HCT116 (cell line): ENCODE measurements around the gene THAP9. TPM values are rescaled to one million over a fixed set of nuclear protein-coding genes. Genes with fewer than 3 reads are reported as not detected.
A peak's percentile ranks its signal among the peaks of the same experiment; 100 is the strongest.

ENCODE experiments used
- ATAC-seq: fragments of 200-7000 bp; cut with Tn5 transposase; 2 replicates; pipeline ENCODE4 v1.9.1; 2020; ENCODE audit warnings: mild to moderate bottlenecking, moderate library complexity
- BruUV-seq: library from RNA; stranded (reverse); fragments of 400-500 nt; replicated peaks from 2 replicates; lab custom pipeline; 2021; lab: Mats Ljungman, UMichigan
- CTCF ChIA-PET: fragments of 300-600 bp; sonication (Branson Sonifier 250); formaldehyde crosslinking; loops from one replicate; lab custom pipeline; 2021; ENCODE audit warnings: antibody characterized with exemption; lab: Charles Lee
- POLR2A ChIA-PET: fragments of 300-600, 350-600 bp; sonication (Branson Sonifier 250); formaldehyde crosslinking; loops from one replicate; lab custom pipeline; 2021; ENCODE audit warnings: antibody characterized with exemption; lab: Charles Lee
- RAD21 ChIA-PET, 2 experiments: fragments of 300-600 bp; sonication (Branson Sonifier 250); formaldehyde crosslinking; loops; one replicate each; lab custom pipeline; 2023; ENCODE audit warnings: low total read pairs in 2 of 2; ENCODE audit not compliant: uncharacterized antibody in 2 of 2, unreplicated experiment in 2 of 2, low non-redundant PET in 1 of 2; lab: Charles Lee
- DNase-seq: peaks from one replicate; pipeline ENCODE4 v3.0.0-alpha.2; 2010; ENCODE audit warnings: low read depth, low spot score
- H2AFZ ChIP-seq: fragments of 200-600 bp; shearing (Covaris generic), sonication (generic); 2 replicates; pipeline ENCODE4 v1.6.1; 2017; ENCODE audit warnings: low read depth, mixed run types, mixed read lengths, antibody characterized with exemption, low read length; ENCODE audit not compliant: poor library complexity, severe bottlenecking
- H3K27ac ChIP-seq: 2 replicates; pipeline ENCODE4 v1.5.1; 2012; ENCODE audit warnings: low read depth, low read length
- H3K27me3 ChIP-seq: fragments of 200-600 bp; sonication (generic); 2 replicates; pipeline ENCODE4 v1.6.1; 2016; ENCODE audit warnings: mixed run types, low read length, mixed read lengths; ENCODE audit not compliant: insufficient read depth
- H3K36me3 ChIP-seq, 2 experiments: fragments of 200-500 bp in 1 of 2; fragments of 200-600 bp in 1 of 2; sonication (Bioruptor generic) in 1 of 2; sonication (generic) in 1 of 2; 2 replicates each; pipeline versions ENCODE4 v1.5.1 to v1.6.1; 2014 to 2016; ENCODE audit warnings: low read length in 2 of 2, inconsistent platforms in 1 of 2, mixed read lengths in 1 of 2, mixed run types in 1 of 2; ENCODE audit not compliant: insufficient read depth in 2 of 2, control insufficient read depth in 1 of 2
- H3K4me1 ChIP-seq, 2 experiments: fragments of 200-600 bp in 1 of 2; sonication (generic) in 1 of 2; 2 replicates each; pipeline versions ENCODE4 v1.5.1 to v1.6.1; 2012 to 2017; ENCODE audit warnings: low read length in 2 of 2, inconsistent platforms in 1 of 2, mild to moderate bottlenecking in 1 of 2, mixed read lengths in 1 of 2, mixed run types in 1 of 2, moderate library complexity in 1 of 2; ENCODE audit not compliant: insufficient read depth in 2 of 2, control insufficient read depth in 1 of 2
- H3K4me2 ChIP-seq: fragments of 200-600 bp; sonication (generic); 2 replicates; pipeline ENCODE4 v1.6.1; 2017; ENCODE audit warnings: mixed run types, low read length, mixed read lengths
- H3K4me3 ChIP-seq, 2 experiments: fragments of 200-600 bp in 1 of 2; sonication (generic) in 1 of 2; replicated peaks in 1 of 2; 2 replicates each; pipeline ENCODE4 v1.5.1; 2011 to 2016; ENCODE audit warnings: low read length in 2 of 2, control low read depth in 1 of 2, low read depth in 1 of 2, mild to moderate bottlenecking in 1 of 2, mixed read lengths in 1 of 2, mixed run types in 1 of 2
- H3K79me2 ChIP-seq: fragments of 200-600 bp; sonication (generic); 2 replicates; pipeline ENCODE4 v1.6.1; 2017; ENCODE audit warnings: mild to moderate bottlenecking, mixed run types, low read length, moderate library complexity, mixed read lengths; ENCODE audit not compliant: insufficient read depth
- H3K9ac ChIP-seq: fragments of 200-600 bp; sonication (generic); 2 replicates; pipeline ENCODE4 v1.6.1; 2016; ENCODE audit warnings: low read length, mixed read lengths
- H3K9me2 ChIP-seq: fragments of 200-600 bp; sonication (generic), shearing (Covaris generic); 2 replicates; pipeline ENCODE4 v1.6.1; 2017; ENCODE audit warnings: mixed run types, mild to moderate bottlenecking, moderate library complexity; ENCODE audit not compliant: insufficient read depth
- H3K9me3 ChIP-seq, 2 experiments: fragments of 200-500 bp in 1 of 2; fragments of 200-600 bp in 1 of 2; sonication (Bioruptor generic) in 1 of 2; sonication (generic) in 1 of 2; 2 replicates each; pipeline ENCODE4 v1.6.1; 2014 to 2017; ENCODE audit warnings: low read length in 2 of 2, mixed read lengths in 2 of 2, inconsistent platforms in 1 of 2, low read depth in 1 of 2, mild to moderate bottlenecking in 1 of 2, mixed run types in 1 of 2, moderate library complexity in 1 of 2; ENCODE audit not compliant: control insufficient read depth in 1 of 2, insufficient read depth in 1 of 2
- H4K20me1 ChIP-seq: fragments of 200-600 bp; sonication (generic), shearing (Covaris generic); 2 replicates; pipeline ENCODE4 v1.6.1; 2017; ENCODE audit warnings: mixed run types, mild to moderate bottlenecking, moderate library complexity; ENCODE audit not compliant: insufficient read depth
- CBX3 ChIP-seq: IDR thresholded peaks from 2 replicates; pipeline ENCODE4 v1.6.1; 2012; ENCODE audit warnings: low read depth
- CEBPB ChIP-seq: IDR thresholded peaks from 2 replicates; pipeline ENCODE4 v1.6.1; 2012; ENCODE audit warnings: low read depth
- FOSL1 ChIP-seq: IDR thresholded peaks from 2 replicates; pipeline ENCODE4 v1.6.1; 2012; ENCODE audit warnings: low read depth
- POLR2AphosphoS5 ChIP-seq: IDR thresholded peaks from 2 replicates; pipeline ENCODE4 v1.6.1; 2011; ENCODE audit warnings: mild to moderate bottlenecking, low read depth, low read length, moderate library complexity
- RAD21 ChIP-seq: IDR thresholded peaks from 2 replicates; pipeline ENCODE4 v1.6.1; 2012; ENCODE audit warnings: low read depth, mild to moderate bottlenecking
- SIN3A ChIP-seq: IDR thresholded peaks from 2 replicates; pipeline ENCODE4 v1.6.1; 2012; ENCODE audit warnings: low read depth
- SP1 ChIP-seq: IDR thresholded peaks from 2 replicates; pipeline ENCODE4 v1.6.1; 2012; ENCODE audit warnings: low read depth
- SRF ChIP-seq: IDR thresholded peaks from 2 replicates; pipeline ENCODE4 v1.6.1; 2012; ENCODE audit warnings: low read depth
- TCF7L2 ChIP-seq: IDR thresholded peaks from 2 replicates; pipeline ENCODE4 v1.7.0; 2011; ENCODE audit warnings: borderline replicate concordance, inconsistent platforms; ENCODE audit not compliant: insufficient read depth, insufficient read length; ENCODE audit errors: extremely low read depth
- ZNF274 ChIP-seq: fragments of 200-500 bp; sonication (Bioruptor generic); IDR thresholded peaks from 2 replicates; pipeline ENCODE4 v1.6.1; 2014; ENCODE audit warnings: mild to moderate bottlenecking, low read depth, low read length, inconsistent platforms
- intact Hi-C: fragments of 100-400 bp; cut with micrococcal nuclease; formaldehyde crosslinking; loops from 2 replicates; pipeline ENCODE4 v1.10.0; 2022
- total RNA-seq: library from RNA; stranded (reverse); gene quantifications from one replicate; pipeline ENCODE4 v1.2.1, GENCODE V29; 2021; ENCODE audit not compliant: unreplicated experiment
- TF ChIP-seq, protein P1 (sequence below): IDR thresholded peaks from 2 replicates; pipeline ENCODE4 v1.6.1; 2011; ENCODE audit warnings: mild to moderate bottlenecking, low read length, moderate library complexity; ENCODE audit not compliant: insufficient replicate concordance; ENCODE audit errors: extremely low read depth
- TF ChIP-seq, protein P2 (sequence below), 3 experiments: fragments of 200-600 bp in 1 of 3; sonication (generic) in 1 of 3; IDR thresholded peaks in 2 of 3; conservative IDR thresholded peaks in 1 of 3; 2 replicates each; pipeline ENCODE4 v1.5.1; 2012 to 2017; ENCODE audit warnings: low read depth in 2 of 3, low read length in 2 of 3, antibody characterized with exemption in 1 of 3, borderline replicate concordance in 1 of 3, control low read depth in 1 of 3, mild to moderate bottlenecking in 1 of 3, mixed read lengths in 1 of 3, mixed run types in 1 of 3, moderate library complexity in 1 of 3; ENCODE audit not compliant: insufficient read depth in 1 of 3
- TF ChIP-seq, protein P3 (sequence below): IDR thresholded peaks from 2 replicates; pipeline ENCODE4 v1.6.1; 2012
- TF ChIP-seq, protein P4 (sequence below): IDR thresholded peaks from 2 replicates; pipeline ENCODE4 v1.6.1; 2012

The THAP9 gene
- total RNA-seq, 1 experiment from 2014 or later = 6.4 TPM

DNA sequence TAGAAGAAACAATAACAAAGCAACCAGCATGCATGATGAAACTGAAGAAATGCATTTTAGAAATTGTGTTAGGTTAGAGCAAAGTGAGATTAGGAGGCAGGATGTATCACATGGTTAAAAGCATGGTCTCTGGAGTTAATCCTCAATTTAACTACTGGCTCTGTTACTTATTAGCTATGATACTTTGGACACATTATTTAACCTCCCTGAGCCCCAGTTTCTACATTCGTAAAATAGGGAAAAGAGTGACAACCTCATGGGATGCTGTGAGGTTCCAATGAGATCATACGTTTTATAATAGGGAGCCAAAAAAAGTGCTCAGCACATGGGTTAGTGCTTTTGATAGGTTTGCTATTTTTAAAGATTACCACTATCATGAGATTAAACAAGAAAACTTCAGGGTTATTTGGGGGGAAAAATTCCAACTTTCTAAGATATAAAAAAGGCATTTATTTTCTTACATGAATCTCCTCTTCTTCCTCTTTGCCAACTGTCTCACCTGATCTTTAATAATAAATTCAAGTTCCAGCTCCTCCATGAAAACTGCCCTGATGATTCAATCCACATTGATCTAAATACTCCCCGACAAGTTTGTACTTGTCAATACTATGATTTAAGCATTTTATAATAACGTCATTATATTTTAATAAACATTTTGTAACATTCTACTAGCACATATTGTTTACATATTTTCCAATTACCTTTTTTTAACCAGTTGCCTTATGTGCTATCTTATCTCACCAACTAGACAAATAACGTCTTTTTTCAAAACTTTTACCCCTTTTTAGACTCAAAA lies 14.2 kb upstream of the THAP9 start:
- peaks cover 94% of the 10 kb centered on the region for H3K79me2 ChIP-seq
- no TSS peak for BruUV-seq
- no peak overlapping the region for H3K27ac ChIP-seq
- H2AFZ ChIP-seq = no peak overlapping the region
- H3K36me3 ChIP-seq = no peaks in the 10 kb centered on the region
- H3K4me1 ChIP-seq = peaks cover 3 to 12% of the 10 kb centered on the region in 2 experiments; a peak in 3 of 4 replicates
- no peak overlapping the region for H3K4me3 ChIP-seq
- H3K27me3 ChIP-seq = no peaks in the 10 kb centered on the region
- POLR2A ChIA-PET = interaction anchor here (1.2 kb wide), 1 partner anchor 14 kb away, joined by 3 read pairs; the partner anchor contains the start of gene THAP9
- intact Hi-C loops = no loop called here
- H3K9me3 ChIP-seq = no peaks in the 10 kb centered on the region
- no peak overlapping the region for H3K4me2 ChIP-seq
- no peak for TF ChIP-seq CEBPB
- no peak for TF ChIP-seq POLR2AphosphoS5
- TF ChIP-seq ZNF274 = no peak
- CTCF ChIA-PET = interaction anchor here (1.5 kb wide), 1 partner anchor 34 kb away, joined by 3 read pairs; no protein-coding TSS in a partner anchor
- H3K9ac ChIP-seq = no peak overlapping the region
- RAD21 ChIA-PET = no interaction called here
- ATAC-seq (no peak), DNase-seq (no peak)
- H4K20me1 ChIP-seq = 0 out of 2 replicates have a peak, but pooled peaks cover 6% of the 10 kb centered on the region
- no peaks in the 10 kb centered on the region for H3K9me2 ChIP-seq

DNA sequence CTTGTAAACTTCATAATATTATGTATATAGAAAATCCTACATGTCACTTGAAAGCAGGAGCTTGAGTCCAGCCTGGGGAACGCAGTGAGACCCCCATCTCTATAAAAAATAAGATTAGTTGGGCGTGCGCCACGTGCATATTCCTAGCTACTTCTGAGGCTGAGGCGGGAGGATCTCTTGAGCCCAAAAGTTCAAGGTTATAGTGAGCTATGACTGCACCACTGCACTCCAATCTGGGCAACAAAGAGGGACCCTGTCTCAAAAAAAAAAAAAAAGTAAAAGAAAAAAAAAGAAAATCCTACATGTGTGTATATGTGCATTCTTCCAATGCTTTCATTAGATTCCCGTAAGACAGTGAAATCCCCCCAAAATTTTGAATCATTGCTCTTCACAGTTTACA lies 11.2 kb upstream of the THAP9 start:
- Histone ChIP-seq H3K9ac (peak overlapping the region; percentile 91), H3K4me2 (peak overlapping the region; percentile 82)
- no TSS peak for BruUV-seq
- TF ChIP-seq, protein P1, sequence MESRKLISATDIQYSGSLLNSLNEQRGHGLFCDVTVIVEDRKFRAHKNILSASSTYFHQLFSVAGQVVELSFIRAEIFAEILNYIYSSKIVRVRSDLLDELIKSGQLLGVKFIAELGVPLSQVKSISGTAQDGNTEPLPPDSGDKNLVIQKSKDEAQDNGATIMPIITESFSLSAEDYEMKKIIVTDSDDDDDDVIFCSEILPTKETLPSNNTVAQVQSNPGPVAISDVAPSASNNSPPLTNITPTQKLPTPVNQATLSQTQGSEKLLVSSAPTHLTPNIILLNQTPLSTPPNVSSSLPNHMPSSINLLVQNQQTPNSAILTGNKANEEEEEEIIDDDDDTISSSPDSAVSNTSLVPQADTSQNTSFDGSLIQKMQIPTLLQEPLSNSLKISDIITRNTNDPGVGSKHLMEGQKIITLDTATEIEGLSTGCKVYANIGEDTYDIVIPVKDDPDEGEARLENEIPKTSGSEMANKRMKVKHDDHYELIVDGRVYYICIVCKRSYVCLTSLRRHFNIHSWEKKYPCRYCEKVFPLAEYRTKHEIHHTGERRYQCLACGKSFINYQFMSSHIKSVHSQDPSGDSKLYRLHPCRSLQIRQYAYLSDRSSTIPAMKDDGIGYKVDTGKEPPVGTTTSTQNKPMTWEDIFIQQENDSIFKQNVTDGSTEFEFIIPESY = no peak
- TF ChIP-seq ZNF274 = no peak
- TF ChIP-seq, protein P2, sequence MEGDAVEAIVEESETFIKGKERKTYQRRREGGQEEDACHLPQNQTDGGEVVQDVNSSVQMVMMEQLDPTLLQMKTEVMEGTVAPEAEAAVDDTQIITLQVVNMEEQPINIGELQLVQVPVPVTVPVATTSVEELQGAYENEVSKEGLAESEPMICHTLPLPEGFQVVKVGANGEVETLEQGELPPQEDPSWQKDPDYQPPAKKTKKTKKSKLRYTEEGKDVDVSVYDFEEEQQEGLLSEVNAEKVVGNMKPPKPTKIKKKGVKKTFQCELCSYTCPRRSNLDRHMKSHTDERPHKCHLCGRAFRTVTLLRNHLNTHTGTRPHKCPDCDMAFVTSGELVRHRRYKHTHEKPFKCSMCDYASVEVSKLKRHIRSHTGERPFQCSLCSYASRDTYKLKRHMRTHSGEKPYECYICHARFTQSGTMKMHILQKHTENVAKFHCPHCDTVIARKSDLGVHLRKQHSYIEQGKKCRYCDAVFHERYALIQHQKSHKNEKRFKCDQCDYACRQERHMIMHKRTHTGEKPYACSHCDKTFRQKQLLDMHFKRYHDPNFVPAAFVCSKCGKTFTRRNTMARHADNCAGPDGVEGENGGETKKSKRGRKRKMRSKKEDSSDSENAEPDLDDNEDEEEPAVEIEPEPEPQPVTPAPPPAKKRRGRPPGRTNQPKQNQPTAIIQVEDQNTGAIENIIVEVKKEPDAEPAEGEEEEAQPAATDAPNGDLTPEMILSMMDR (IDR thresholded peaks at IDR 0.05 in 2 of 3, conservative IDR thresholded peaks at IDR 0.05 in 1 of 3; ENCODE audit: borderline replicate concordance in 1 of 3, insufficient read depth in 1 of 3, low read depth in 2 of 3, low read length in 2 of 3) = no peak
- TF ChIP-seq POLR2AphosphoS5 = no peak
- TF ChIP-seq, protein P3, sequence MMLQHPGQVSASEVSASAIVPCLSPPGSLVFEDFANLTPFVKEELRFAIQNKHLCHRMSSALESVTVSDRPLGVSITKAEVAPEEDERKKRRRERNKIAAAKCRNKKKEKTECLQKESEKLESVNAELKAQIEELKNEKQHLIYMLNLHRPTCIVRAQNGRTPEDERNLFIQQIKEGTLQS = no peak
- TF ChIP-seq SRF = no peak
- TF ChIP-seq CBX3 = no peak
- no peak for TF ChIP-seq FOSL1
- TF ChIP-seq SIN3A = no peak
- no peak for TF ChIP-seq TCF7L2
- no peak for TF ChIP-seq RAD21
- TF ChIP-seq, protein P4, sequence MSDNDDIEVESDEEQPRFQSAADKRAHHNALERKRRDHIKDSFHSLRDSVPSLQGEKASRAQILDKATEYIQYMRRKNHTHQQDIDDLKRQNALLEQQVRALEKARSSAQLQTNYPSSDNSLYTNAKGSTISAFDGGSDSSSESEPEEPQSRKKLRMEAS = no peak
- TF ChIP-seq SP1 = no peak

More for the DNA sequence above, 11.2 kb upstream of the THAP9 start:
- H3K9me3 ChIP-seq = no peaks in the 10 kb centered on the region
- ATAC-seq (no peak), DNase-seq (no peak)
- ChIA-PET RAD21 (no interaction called here), POLR2A (interaction anchor here (1.2 to 2.8 kb wide), 2 partner anchors 10 to 146 kb away, joined by 5 to 9 read pairs; partner anchors contain the start of genes COPS4 and THAP9), CTCF (no interaction called here)
- no peak overlapping the region for H3K27ac ChIP-seq
- H3K4me3 ChIP-seq = peak overlapping the region; percentile 80 to 91
- no peaks in the 10 kb centered on the region for H3K27me3 ChIP-seq
- intact Hi-C loops = no loop called here
- H3K9me2 ChIP-seq = no peaks in the 10 kb centered on the region
- peaks cover 6% of the 10 kb centered on the region; the same call in 1 of the 2 replicates for H4K20me1 ChIP-seq
- peaks cover 83% of the 10 kb centered on the region for H3K79me2 ChIP-seq
- peaks cover 3 to 30% of the 10 kb centered on the region in 2 experiments; a peak in 3 of 4 replicates for H3K4me1 ChIP-seq
- H3K36me3 ChIP-seq = peaks cover 10 to 12% of the 10 kb centered on the region in 2 experiments; a peak in 3 of 4 replicates
- H2AFZ ChIP-seq = no peak overlapping the region
